GM21381 (cell line): Measurements from ENCODE around the gene NOLC1.

Experiments used
- ATAC-seq: cut with Tn5 transposase; IDR thresholded peaks from one replicate; pipeline ENCODE4 v1.9.1; 2021; ENCODE audit warnings: mild to moderate bottlenecking, moderate library complexity; ENCODE audit not compliant: unreplicated experiment

NOLC1 gene

DNA sequence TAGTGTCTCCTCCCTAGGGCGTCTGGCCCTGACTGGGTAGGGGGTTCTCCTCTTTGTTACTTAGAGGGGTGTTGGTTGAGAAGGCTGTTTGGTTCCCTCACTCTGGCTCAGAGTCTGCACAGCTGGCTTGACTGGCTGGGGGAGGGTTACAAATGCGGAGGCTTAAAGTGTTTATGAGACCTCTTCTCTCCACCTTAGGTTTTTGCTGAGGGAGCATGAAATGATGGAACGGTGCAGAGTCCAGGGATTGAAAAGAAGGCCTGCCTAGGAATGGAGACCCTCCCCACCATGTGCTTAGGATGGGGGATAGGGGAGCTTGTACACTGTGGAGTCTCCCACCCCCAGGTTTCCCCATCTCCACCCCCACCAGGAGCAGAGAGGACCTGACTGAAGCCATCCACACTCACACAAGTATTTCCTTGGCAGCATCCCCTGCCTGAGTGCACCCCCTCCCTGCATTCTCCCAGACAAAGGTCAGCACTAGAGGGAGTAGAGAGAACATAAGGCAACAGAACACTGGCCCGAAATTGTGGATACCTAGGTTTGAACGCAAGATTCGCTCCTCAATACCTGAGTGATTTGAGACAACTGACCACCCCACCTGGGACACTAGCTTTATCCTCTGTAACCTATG, 30.3 kb upstream of the NOLC1 start:
- no peak for ATAC-seq

DNA sequence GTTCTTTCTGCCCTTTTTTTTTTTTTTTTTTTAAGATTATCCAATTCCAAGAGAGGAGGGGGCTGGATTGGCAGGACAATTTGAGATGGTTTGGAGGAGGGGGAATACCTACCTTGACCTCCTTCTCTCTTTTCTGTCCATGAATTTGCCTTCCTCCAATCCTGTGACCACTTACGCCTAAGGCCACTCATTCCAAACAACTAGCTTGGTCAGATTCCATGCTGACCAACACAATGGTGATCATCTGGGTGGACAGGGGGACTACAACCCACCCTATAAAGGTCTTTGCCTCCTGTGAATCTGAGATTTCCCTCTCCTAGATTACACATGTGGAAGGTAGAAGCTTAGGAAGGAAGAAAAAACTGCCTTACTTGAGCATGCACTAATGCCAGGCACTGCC, 29.7 kb upstream of the NOLC1 start:
- ATAC-seq: no peak

DNA sequence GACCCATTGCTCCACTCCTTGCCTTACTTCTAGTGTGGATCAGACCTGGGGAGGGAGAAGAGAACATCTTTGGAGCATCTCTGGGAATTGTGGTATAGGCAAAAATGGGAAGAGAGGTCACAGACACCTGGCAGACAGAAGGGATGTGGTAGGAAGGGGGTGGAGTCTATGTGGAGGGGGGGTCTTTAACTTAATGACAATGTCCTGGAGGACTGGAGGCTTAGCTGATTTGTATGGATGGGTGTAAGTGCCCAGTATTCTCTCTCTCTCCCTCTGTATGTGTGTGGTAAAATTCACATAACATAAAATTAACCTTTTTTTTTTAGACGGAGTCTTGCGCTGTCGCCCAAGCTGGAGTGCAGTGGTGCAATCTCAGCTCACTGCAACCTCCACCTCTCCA, 29.0 kb upstream of the NOLC1 start:
- no peak for ATAC-seq

DNA sequence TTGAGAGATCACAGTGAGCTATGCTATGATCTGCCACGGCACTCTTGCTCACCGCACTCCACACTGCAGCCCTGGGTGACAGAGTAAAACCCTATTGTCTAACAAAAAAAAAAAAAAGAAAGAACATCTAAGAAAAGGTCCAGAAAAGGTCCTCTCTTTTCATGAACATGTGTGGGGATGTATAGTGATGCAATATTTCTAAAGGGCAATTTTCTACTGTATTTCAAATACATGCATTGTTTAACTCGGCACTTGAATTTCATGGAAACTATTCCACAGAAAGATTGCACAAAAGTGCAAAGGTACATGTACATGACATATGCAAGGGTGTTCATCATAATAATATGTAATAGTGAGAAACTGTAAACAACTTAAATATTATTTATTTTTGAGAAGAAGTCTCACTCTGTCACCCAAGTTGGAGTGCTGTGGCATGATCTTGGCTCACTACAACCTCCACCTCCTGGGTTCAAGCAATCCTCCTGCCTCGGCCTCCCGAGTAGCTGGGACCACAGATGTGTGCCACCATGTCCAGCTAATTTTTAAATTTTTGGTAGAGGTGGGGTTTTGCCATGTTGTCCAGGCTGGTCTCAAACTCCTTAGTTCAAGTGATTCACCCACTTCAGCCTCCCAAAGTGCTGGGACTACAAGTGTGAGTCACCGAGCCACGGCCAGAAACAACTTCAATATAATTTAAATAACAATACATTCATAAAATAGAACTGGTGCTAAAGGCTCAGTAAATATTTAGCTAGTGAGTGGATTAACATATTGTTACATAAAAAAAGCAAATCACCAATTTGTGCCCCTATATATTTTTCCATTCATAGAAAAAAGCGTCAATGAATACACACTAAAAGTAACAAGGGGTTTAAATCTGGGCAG, 20.7 kb upstream of the NOLC1 start:
- ATAC-seq: no peak

DNA sequence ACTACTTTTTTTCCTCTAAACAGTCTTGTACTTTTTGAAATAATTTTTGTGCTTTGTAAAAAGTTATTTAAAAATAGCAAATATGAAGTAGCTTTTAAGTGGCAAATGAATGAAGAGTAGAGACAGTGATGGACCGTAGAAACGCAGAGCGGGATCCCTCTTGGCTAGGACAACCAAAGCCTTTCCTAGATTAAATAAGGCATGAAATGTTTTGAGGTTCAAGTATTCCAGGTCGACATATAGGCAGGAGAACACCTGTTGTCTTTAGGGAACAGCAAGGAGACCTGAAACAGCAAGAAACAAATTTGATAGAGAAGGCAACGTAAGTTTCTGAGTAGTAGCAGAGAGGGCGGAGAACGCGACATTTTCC, 20.0 kb upstream of the NOLC1 start:
- ATAC-seq: no peak

DNA sequence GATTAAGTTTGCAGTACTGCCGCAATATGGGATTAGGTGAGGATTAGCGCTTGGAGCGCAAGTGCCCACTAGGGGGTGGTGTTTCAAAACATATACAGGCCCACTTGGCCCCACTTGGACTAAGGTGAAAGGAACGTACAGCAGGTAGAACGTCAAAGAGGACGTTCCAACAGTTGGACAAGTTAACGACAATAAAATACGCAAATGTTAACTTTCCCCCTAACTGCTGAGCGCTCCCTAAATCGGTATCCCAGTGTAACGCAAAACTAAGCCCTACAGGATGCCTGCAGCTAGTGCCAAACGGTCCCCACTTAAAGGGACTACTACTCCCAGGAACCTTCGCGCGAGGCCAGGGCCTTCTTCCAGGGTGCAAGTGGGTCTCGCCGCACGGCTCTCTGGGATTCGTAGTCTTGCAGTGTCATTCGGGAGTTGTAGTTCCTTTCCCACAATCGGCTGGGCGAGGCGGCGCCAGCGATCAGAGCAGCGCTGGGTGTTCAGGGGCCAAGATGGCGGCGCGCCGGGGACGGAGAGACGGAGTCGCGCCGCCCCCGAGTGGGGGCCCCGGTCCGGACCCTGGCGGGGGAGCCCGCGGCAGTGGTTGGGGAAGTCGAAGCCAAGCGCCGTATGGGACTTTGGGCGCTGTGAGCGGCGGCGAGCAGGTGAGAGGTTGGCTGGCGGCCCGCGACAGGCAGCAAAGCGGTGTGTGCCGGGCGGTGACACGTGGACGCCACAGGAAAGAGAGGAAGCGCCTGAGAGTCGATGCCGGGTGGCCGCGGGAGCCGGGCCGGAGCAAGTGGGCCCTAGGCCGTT, 19.4 kb upstream of the NOLC1 start, which contains the start of gene PPRC1:
TSS of gene PPRC1 (plus strand) at position 478 of the 810 bp plus-strand sequence. CDS start at position 507, 29 bp downstream.
- ATAC-seq: peak; percentile 92

DNA sequence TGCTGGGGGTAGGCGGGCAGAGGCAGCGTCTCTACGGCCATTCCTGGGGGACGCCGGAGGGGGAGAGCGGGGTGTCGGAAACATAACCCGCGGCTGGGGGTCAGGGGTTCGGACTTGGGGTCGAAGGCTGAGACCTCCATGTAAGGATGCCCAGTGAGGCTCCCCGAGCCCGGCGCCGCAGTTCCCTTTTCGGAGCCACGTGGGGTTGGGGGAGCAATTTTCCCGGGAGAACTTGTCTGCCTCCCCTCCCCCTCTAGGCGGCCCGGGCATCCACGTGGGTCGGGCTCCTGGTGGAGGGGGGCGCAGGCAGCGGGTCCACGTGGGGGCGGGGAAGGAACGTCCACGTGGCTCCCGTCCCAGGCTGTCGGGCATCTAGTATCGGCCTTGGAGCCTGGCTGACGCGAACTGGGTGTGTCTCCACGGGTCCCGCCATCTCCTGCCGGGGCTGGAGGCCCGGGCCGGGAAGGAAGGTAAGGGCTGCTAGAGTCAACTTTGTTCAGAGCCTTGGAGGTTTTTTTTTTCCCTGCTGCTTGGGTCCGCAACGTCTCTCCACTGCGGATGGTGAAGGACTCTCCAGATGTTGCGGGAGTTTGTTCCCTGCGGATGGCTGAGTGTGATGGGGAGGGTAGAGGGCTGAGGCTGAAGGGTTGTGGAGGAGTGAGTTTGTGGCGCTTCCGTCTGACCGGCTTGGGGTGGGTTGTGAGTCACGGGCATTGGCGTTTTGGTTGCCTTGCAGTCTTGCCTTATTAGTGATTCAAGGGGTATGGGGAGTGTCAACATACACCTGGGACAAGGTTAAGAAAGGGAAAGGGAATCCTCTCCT, 18.6 kb upstream of the NOLC1 start:
- ATAC-seq: no peak

DNA sequence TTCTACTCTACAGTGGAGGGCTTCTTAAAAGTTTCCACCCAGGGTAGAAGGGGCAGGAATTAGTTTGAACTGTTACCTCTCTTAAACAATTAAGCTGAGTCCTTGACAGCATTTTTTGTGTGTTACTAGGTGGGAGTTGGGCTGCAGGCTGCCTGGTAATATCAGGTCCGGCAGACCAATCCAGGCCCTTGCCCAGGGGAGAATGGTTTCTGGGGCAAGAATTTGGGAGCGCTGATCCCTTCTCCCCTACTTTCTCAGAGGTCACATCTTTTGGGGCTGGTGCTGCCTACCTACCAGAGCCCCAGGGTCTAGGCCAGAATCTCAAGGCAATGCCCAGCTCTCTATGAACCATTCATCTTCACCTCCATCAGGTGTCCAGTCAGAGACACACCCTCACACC, 17.8 kb upstream of the NOLC1 start:
- ATAC-seq: no peak

DNA sequence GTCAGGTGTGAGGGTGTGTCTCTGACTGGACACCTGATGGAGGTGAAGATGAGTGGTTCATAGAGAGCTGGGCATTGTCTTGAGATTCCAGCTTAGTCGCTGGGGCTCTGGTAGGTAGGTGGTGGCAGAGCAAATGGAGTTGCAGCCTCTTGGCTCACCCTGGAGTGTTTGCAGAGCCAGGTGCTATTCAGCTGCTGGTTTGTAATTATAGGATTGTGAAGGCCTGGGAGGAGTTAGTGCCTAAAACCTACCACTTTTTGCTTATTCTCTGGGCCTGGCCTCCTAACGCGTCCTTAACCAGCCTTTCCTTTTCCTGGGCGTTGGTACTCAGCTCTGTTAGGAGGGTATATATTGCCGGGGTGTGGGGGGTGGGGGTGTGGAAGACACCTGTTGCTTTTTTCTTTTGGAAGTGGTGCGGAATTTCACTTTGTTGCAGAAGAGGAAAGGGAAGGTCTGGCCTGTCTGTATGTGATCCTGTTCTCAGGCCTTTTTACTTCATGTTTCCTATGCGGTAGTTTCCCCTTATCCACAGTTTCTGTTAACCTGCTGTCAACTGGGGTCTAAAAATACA, 16.1 kb upstream of the NOLC1 start:
- no peak for ATAC-seq

DNA sequence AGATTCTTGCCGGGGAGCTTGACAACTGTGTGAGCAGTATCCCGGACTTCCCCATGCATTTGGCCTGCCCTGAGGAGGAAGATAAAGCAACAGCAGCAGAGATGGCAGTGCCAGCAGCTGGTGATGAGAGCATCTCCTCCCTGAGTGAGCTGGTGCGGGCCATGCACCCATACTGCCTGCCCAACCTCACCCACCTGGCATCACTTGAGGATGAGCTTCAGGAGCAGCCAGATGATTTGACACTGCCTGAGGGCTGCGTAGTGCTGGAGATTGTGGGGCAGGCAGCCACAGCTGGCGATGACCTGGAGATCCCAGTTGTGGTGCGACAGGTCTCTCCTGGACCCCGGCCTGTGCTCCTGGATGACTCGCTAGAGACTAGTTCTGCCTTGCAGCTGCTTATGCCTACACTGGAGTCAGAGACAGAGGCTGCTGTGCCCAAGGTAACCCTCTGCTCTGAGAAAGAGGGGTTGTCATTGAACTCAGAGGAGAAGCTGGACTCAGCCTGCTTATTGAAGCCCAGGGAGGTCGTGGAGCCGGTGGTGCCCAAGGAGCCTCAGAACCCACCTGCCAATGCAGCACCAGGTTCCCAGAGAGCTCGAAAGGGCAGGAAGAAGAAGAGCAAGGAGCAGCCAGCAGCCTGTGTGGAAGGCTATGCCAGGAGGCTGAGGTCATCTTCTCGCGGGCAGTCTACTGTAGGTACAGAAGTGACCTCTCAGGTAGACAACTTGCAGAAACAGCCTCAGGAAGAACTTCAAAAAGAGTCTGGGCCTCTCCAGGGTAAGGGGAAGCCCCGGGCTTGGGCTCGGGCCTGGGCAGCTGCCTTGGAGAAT, 12.7 kb upstream of the NOLC1 start:
- ATAC-seq: no peak

DNA sequence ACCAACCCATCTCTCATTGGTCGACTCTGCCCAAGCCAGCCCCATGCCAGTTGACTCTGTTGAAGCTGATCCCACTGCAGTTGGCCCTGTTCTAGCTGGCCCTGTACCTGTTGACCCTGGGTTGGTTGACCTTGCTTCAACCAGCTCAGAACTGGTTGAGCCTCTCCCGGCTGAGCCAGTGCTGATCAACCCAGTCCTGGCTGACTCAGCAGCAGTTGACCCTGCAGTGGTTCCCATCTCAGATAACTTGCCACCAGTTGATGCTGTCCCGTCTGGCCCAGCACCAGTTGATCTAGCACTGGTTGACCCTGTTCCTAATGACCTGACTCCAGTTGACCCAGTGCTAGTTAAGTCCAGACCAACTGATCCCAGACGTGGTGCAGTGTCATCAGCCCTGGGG, 12.0 kb upstream of the NOLC1 start:
- no peak for ATAC-seq

DNA sequence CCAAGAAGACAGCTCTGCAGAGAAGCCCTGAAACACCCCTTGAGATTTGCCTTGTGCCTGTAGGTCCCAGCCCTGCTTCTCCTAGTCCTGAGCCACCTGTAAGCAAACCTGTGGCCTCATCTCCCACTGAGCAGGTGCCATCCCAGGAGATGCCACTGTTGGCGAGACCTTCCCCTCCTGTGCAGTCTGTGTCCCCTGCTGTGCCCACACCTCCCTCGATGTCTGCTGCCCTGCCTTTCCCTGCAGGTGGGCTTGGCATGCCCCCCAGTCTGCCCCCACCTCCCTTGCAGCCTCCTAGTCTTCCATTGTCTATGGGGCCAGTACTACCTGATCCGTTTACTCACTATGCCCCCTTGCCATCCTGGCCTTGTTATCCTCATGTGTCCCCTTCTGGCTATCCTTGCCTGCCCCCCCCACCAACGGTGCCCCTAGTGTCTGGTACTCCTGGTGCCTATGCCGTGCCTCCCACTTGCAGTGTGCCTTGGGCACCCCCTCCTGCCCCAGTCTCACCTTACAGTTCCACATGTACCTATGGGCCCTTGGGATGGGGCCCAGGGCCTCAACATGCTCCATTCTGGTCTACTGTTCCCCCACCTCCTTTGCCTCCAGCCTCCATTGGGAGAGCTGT, 11.2 kb upstream of the NOLC1 start:
- ATAC-seq: no peak

DNA sequence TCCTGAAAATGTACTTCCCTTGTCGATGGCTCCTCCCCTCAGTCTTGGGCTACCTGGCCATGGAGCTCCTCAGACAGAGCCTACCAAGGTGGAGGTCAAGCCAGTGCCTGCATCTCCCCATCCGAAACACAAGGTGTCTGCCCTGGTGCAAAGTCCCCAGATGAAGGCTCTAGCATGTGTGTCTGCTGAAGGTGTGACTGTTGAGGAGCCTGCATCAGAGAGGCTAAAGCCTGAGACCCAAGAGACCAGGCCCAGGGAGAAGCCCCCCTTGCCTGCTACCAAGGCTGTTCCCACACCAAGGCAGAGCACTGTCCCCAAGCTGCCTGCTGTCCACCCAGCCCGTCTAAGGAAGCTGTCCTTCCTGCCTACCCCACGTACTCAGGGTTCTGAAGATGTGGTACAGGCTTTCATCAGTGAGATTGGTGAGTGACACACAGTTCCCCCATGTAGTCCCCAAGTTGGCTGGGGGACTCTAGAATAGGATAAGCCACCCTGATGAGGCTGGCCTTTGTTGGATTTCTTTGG, 10.5 kb upstream of the NOLC1 start:
- ATAC-seq: no peak

DNA sequence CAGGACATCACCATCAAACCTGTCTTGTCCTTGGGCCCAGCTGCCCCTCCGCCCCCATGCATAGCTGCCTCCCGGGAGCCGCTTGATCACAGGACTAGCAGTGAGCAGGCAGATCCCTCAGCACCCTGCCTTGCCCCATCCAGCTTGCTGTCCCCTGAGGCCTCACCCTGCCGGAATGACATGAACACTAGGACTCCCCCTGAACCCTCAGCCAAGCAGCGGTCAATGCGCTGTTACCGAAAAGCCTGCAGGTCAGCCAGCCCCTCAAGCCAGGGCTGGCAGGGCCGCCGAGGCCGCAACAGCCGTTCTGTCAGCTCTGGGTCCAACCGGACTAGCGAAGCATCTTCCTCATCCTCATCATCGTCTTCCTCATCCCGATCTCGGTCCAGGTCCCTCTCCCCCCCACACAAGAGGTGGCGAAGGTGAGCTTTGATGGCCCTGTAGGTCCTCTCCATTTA, 5.2 kb upstream of the NOLC1 start:
- no peak for ATAC-seq

DNA sequence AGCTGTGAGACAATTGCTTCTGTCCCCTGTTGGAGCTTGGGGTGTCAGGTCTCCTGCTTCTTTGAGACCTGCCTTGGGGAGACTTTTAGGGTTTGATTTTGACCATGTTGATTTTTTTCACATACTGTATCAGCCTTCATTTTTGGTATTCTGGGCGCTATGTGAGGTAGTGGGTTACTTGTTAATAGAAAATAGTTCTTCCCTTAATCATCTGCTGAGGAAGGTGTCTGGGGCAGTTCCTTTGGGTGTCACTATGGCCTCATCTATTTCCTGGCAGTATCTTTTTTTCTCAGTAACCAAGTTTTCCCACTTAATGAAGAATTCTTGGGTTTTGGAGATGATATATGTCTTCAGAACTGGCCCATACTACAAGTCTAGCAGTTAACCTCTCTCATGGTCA, 4.6 kb upstream of the NOLC1 start:
- ATAC-seq: no peak

DNA sequence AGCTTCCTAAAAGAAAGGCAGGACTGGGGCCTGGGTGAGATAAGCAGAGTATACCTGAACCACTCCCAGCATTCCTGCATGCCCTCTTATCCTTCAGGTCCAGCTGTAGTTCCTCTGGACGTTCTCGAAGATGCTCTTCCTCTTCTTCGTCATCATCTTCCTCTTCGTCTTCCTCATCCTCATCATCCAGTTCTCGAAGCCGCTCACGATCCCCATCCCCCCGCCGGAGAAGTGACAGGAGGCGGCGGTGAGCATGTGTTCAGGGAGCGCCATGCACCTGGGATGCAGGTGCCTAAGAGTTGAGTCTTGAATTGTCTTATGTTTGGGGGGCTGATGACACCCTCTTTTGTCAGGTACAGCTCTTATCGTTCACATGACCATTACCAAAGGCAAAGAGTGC, 3.9 kb upstream of the NOLC1 start:
- ATAC-seq: no peak

DNA sequence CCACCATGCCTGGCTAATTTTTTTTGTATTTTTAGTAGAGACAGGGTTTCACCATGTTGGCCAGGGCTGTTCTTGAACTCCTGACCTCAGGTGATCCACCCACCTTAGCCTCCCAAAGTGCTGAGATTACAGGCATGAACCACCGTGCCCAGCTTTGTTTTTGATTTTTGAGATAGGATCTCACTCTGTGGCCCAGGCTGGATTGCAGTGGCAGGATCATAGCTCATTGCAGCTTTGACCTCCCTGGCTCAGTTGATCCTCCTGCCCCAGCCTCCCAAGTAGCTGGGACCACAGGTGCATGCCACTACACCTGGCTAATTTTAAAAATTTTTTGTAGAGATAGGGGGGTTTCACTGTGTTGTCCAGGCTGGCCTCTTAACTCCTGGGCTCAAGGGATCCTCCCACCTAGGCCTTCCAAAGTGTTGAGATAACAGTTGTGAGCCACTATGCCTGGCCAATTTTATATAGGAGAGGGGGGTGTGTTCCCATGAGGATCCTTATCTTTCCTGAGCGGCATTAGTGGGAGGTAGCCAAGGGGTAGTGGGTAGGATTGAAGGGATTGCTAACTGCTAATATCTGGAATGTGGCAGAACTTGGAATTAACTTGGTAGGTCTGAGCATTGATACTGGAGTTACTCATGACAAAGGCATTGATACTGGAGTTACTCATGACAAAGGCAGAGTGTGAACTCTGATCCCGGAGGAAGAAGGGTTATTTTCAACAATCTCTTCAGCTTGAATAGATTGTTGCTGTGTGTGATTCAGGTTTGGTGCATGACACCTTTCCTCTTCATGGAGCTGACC, 1.0 kb upstream of the NOLC1 start:
- no peak for ATAC-seq

DNA sequence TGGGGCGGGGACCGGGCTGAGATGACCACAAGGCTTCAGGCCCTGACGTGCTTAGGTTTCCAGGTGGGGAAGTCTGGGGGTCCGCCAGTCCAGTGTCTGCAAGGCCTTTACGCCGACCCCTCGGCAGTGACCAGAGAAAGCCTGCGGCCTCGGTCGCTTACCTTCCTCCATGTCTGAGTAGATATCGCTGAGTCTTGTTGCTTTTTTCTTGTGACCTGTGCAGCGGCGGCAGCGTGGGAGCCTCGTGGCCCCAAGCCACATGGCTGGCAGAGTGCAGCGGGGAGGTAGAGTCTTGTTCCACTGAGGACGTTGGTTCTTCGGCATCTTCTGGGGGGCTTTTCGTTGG, 329 bp downstream of the NOLC1 start:
- ATAC-seq: peak; percentile 25
